DND-41 (cell line): Measurements from ENCODE around the gene ACSL6.

Experiments
- ATAC-seq: fragments of 200-7000 bp; cut with Tn5 transposase; 3 replicates; pipeline ENCODE4 v1.9.1; 2021; ENCODE audit warnings: low read depth; ENCODE audit not compliant: insufficient read depth
- DNase-seq: peaks from one replicate; pipeline ENCODE4 v3.0.0-alpha.2; 2020
- H2AFZ ChIP-seq: 2 replicates; pipeline ENCODE4 v1.6.0; 2012; ENCODE audit warnings: low read depth, low read length
- H3K27ac ChIP-seq: 2 replicates; pipeline ENCODE4 v1.5.1; 2012; ENCODE audit warnings: low read length, inconsistent platforms
- H3K27me3 ChIP-seq: fragments of 200-600 bp; sonication (generic); 2 replicates; pipeline ENCODE4 v1.6.0; 2012; ENCODE audit warnings: low read length, mild to moderate bottlenecking, inconsistent platforms; ENCODE audit not compliant: insufficient read depth, poor library complexity
- H3K36me3 ChIP-seq: 2 replicates; pipeline ENCODE4 v1.5.1; 2012; ENCODE audit warnings: low read length, inconsistent platforms; ENCODE audit not compliant: insufficient read depth
- H3K4me1 ChIP-seq: 2 replicates; pipeline ENCODE4 v1.5.1; 2012; ENCODE audit warnings: mild to moderate bottlenecking, low read length; ENCODE audit not compliant: insufficient read depth
- H3K4me2 ChIP-seq: 2 replicates; pipeline ENCODE4 v1.6.0; 2012; ENCODE audit warnings: mild to moderate bottlenecking, moderate library complexity, low read length, inconsistent platforms; ENCODE audit not compliant: insufficient read depth
- H3K4me3 ChIP-seq, 2 experiments: fragments of 200-600 bp in 1 of 2; shearing (Covaris generic) in 1 of 2; 2 replicates each; pipeline ENCODE4 v1.5.1; 2012 to 2016; ENCODE audit warnings: inconsistent platforms in 2 of 2, low read length in 2 of 2, mild to moderate bottlenecking in 2 of 2, low read depth in 1 of 2, moderate library complexity in 1 of 2
- H3K79me2 ChIP-seq: 2 replicates; pipeline ENCODE4 v1.6.0; 2012; ENCODE audit warnings: low read length, inconsistent platforms; ENCODE audit not compliant: insufficient read depth
- H3K9ac ChIP-seq: 2 replicates; pipeline ENCODE4 v1.6.0; 2012; ENCODE audit warnings: low read depth, mild to moderate bottlenecking, inconsistent platforms, low read length, moderate library complexity
- H3K9me3 ChIP-seq: 2 replicates; pipeline ENCODE4 v1.5.1; 2012; ENCODE audit warnings: low read length, moderate library complexity, mild to moderate bottlenecking, inconsistent platforms; ENCODE audit not compliant: insufficient read depth, severe bottlenecking
- H4K20me1 ChIP-seq: 2 replicates; pipeline ENCODE4 v1.6.0; 2012; ENCODE audit warnings: low read length; ENCODE audit not compliant: insufficient read depth
- EZH2 ChIP-seq: IDR thresholded peaks from 3 replicates; pipeline ENCODE4 v1.6.1; 2012; ENCODE audit warnings: borderline replicate concordance, low read depth, mild to moderate bottlenecking, moderate library complexity, low read length, inconsistent platforms; ENCODE audit not compliant: severe bottlenecking
- TF ChIP-seq, protein P1 (sequence below): IDR thresholded peaks from 2 replicates; pipeline ENCODE4 v1.5.1; 2012; ENCODE audit warnings: borderline replicate concordance, low read length, moderate library complexity, mild to moderate bottlenecking; ENCODE audit not compliant: poor library complexity, severe bottlenecking; ENCODE audit errors: extremely low read depth

Gene ACSL6

DNA sequence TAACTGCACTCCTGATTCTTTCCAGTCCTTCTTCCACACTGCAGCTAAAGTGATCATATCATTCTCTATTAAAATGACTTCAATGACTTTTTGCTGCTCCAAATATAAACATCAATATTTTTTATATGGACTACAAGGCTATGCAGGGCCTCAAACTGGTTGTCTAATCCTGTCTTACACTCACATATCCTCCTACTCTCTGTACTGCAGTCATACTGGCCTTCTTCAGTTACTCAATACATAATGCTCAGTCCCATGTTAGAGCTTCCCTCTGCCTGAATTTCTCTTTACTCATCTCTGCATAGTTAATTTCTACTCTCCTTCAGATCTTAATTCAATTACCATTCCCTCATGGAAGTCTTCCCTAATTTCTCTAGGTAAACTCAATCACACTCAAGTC lies 69.4 kb downstream of the ACSL6 start:
- Histone ChIP-seq H3K4me1 (no peaks in the 10 kb centered on the region), H3K27ac (no peak overlapping the region), H3K4me2 (no peak overlapping the region), H3K79me2 (no peaks in the 10 kb centered on the region), H4K20me1 (no peaks in the 10 kb centered on the region), H3K9ac (no peak overlapping the region), H3K36me3 (no peaks in the 10 kb centered on the region), H3K27me3 (peaks cover 8% of the 10 kb centered on the region), H3K9me3 (no peaks in the 10 kb centered on the region), H3K4me3 (no peak overlapping the region), H2AFZ (no peak overlapping the region)
- no peak for ATAC-seq
- no peak for DNase-seq
- TF ChIP-seq EZH2: no peak
- TF ChIP-seq, protein P1, sequence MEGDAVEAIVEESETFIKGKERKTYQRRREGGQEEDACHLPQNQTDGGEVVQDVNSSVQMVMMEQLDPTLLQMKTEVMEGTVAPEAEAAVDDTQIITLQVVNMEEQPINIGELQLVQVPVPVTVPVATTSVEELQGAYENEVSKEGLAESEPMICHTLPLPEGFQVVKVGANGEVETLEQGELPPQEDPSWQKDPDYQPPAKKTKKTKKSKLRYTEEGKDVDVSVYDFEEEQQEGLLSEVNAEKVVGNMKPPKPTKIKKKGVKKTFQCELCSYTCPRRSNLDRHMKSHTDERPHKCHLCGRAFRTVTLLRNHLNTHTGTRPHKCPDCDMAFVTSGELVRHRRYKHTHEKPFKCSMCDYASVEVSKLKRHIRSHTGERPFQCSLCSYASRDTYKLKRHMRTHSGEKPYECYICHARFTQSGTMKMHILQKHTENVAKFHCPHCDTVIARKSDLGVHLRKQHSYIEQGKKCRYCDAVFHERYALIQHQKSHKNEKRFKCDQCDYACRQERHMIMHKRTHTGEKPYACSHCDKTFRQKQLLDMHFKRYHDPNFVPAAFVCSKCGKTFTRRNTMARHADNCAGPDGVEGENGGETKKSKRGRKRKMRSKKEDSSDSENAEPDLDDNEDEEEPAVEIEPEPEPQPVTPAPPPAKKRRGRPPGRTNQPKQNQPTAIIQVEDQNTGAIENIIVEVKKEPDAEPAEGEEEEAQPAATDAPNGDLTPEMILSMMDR: no peak

DNA sequence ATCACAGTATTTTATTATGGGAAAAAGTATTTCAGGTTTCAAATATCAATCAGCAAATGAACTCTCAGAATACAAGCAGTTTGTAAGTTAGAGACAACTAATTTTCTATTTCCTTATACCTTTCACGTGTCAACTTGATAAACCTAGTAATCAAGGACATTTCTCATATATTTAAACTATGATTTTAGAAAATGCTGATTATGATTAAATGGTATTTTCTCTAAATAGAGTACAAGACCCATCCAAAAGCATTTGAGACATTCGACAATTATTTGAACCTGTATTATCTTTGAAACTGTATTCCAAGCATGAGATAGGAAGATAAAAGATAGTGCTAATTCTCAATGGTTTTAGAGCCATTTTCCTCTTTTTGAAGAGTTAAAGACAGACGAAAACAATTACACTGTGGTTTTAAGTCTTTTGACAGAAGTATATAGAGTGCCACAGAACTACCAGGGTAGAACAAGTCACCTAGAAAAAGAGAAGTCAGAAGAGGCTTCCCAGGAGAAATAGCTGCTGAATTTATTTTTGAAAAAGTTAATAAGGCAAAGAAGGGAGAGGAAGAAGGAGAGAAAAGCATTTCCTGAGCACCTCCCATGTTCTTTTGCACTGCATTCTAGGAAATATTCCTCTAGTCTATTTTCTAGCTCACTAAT lies 71.6 kb downstream of the ACSL6 start:
- H3K4me1 ChIP-seq: no peaks in the 10 kb centered on the region
- no peaks in the 10 kb centered on the region for H3K9me3 ChIP-seq
- no peak for ATAC-seq
- DNase-seq: no peak
- H3K9ac ChIP-seq: no peak overlapping the region
- no peak overlapping the region for H3K27ac ChIP-seq
- no peaks in the 10 kb centered on the region for H3K36me3 ChIP-seq
- TF ChIP-seq, protein P1: no peak
- no peak for TF ChIP-seq EZH2
- no peaks in the 10 kb centered on the region for H3K79me2 ChIP-seq
- H4K20me1 ChIP-seq: no peaks in the 10 kb centered on the region
- no peak overlapping the region for H3K4me3 ChIP-seq
- no peak overlapping the region for H3K4me2 ChIP-seq
- peaks cover 8% of the 10 kb centered on the region for H3K27me3 ChIP-seq
- no peak overlapping the region for H2AFZ ChIP-seq

DNA sequence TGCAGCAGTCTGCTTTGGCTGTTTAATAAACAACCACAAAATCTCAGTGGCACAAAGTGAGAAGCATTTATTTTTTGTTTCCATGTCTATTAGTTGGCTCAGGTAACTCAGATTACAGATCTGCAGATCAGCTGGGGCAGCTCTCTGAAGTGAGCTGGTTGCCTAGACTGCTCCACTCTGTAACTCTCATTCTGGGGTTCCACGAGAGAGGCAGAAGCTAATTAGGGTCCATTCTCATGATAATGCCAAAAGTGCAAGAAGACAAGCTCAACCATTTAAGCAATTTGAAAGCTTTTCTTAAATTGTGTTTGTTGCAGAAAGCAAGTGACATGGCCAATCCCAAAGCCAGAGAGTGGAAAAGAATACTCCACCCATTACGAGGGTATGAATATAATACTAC lies 79.2 kb downstream of the ACSL6 start:
- Histone ChIP-seq H3K9ac (no peak overlapping the region), H3K27me3 (no peaks in the 10 kb centered on the region), H3K36me3 (no peaks in the 10 kb centered on the region), H2AFZ (no peak overlapping the region), H3K4me2 (no peak overlapping the region), H3K79me2 (no peaks in the 10 kb centered on the region), H3K27ac (no peak overlapping the region), H3K9me3 (no peaks in the 10 kb centered on the region), H3K4me1 (no peaks in the 10 kb centered on the region), H3K4me3 (no peak overlapping the region), H4K20me1 (no peaks in the 10 kb centered on the region)
- ATAC-seq (no peak), DNase-seq (no peak)
- TF ChIP-seq, protein P1: no peak
- TF ChIP-seq EZH2: no peak
